CD14-positive monocyte (primary cell): ENCODE measurements around the gene SRPK1. TPM values are rescaled to one million over a fixed set of nuclear protein-coding genes. Genes with fewer than 3 reads are reported as not detected.

Experiments
- DNase-seq, 3 donors: peaks; one replicate each; pipeline ENCODE4 v3.0.0-alpha.2; 2011 to 2022
- H2AFZ ChIP-seq: 2 replicates; pipeline ENCODE4 v1.6.0; 2012; ENCODE audit warnings: mild to moderate bottlenecking, low read depth, low read length, inconsistent platforms; ENCODE audit not compliant: insufficient read depth, poor library complexity, severe bottlenecking
- H3K27ac ChIP-seq, 2 donors: 1 replicate in 1 of 2; 2 replicates in 1 of 2; pipeline ENCODE4 v1.5.1; 2012 to 2013; ENCODE audit warnings: low read length in 2 of 2, control low read depth in 1 of 2, inconsistent platforms in 1 of 2, low read depth in 1 of 2, mild to moderate bottlenecking in 1 of 2
- H3K27me3 ChIP-seq, 2 donors: one replicate each; pipeline versions ENCODE4 v1.6.0 to v1.6.1; 2011 to 2013; ENCODE audit warnings: low read length in 2 of 2; ENCODE audit not compliant: control insufficient read depth in 2 of 2, insufficient read depth in 2 of 2
- H3K36me3 ChIP-seq, 2 donors: replicated peaks in 1 of 2; 1 replicate in 1 of 2; 2 replicates in 1 of 2; pipeline versions ENCODE4 v1.5.1 to v1.6.1; 2012 to 2013; ENCODE audit warnings: low read length in 2 of 2, control low read depth in 1 of 2, inconsistent platforms in 1 of 2, mild to moderate bottlenecking in 1 of 2; ENCODE audit not compliant: insufficient read depth in 2 of 2, control insufficient read depth in 1 of 2
- H3K4me1 ChIP-seq, 2 donors: 1 replicate in 1 of 2; 2 replicates in 1 of 2; pipeline versions ENCODE4 v1.5.1 to v1.6.1; 2012 to 2013; ENCODE audit warnings: low read length in 2 of 2, control low read depth in 1 of 2, inconsistent platforms in 1 of 2, mild to moderate bottlenecking in 1 of 2, moderate library complexity in 1 of 2; ENCODE audit not compliant: insufficient read depth in 2 of 2, control insufficient read depth in 1 of 2
- H3K4me2 ChIP-seq: replicated peaks from 2 replicates; pipeline ENCODE3; 2012; ENCODE audit warnings: low read length, moderate library complexity, mild to moderate bottlenecking; ENCODE audit not compliant: poor library complexity, severe bottlenecking; ENCODE audit errors: extremely low read depth
- H3K4me3 ChIP-seq, 3 experiments: fragments of 200-600 bp in 1 of 3; sonication (generic) in 1 of 3; replicated peaks in 1 of 3; 1 replicate in 2 of 3; 2 replicates in 1 of 3; pipeline ENCODE4 v1.5.1; 2011 to 2013; ENCODE audit warnings: low read length in 3 of 3, mild to moderate bottlenecking in 3 of 3, control low read depth in 2 of 3, low read depth in 2 of 3, inconsistent platforms in 1 of 3, moderate library complexity in 1 of 3
- H3K79me2 ChIP-seq: 2 replicates; pipeline ENCODE4 v1.6.0; 2012; ENCODE audit warnings: mild to moderate bottlenecking, control low read depth, inconsistent platforms, low read length, moderate library complexity; ENCODE audit not compliant: insufficient read depth
- H3K9ac ChIP-seq: 2 replicates; pipeline ENCODE4 v1.6.0; 2017; ENCODE audit warnings: low read length, mild to moderate bottlenecking; ENCODE audit not compliant: insufficient read depth, poor library complexity, severe bottlenecking
- H3K9me3 ChIP-seq, 2 donors: replicated peaks in 1 of 2; 1 replicate in 1 of 2; 2 replicates in 1 of 2; pipeline versions ENCODE4 v1.5.1 to v1.6.1; 2012 to 2013; ENCODE audit warnings: low read length in 2 of 2, control low read depth in 1 of 2; ENCODE audit not compliant: control insufficient read depth in 1 of 2, insufficient read depth in 1 of 2
- H4K20me1 ChIP-seq: 2 replicates; pipeline ENCODE4 v1.6.0; 2012; ENCODE audit warnings: mild to moderate bottlenecking, low read length, control low read depth, moderate library complexity; ENCODE audit not compliant: insufficient read depth
- H3K27ac Mint-ChIP-seq, 7 donors: one replicate each; pipeline ENCODE4 v1.8.0; 2020; ENCODE audit warnings: mild to moderate bottlenecking in 7 of 7, mixed read lengths in 7 of 7, moderate library complexity in 6 of 7, inconsistent platforms in 2 of 7
- H3K27me3 Mint-ChIP-seq, 3 donors: one replicate each; pipeline ENCODE4 v1.8.0; 2021 to 2022; ENCODE audit warnings: low read depth in 3 of 3, mild to moderate bottlenecking in 3 of 3, mixed read lengths in 3 of 3, moderate library complexity in 3 of 3, inconsistent platforms in 1 of 3
- H3K36me3 Mint-ChIP-seq, 2 donors: one replicate each; pipeline ENCODE4 v1.8.0; 2020; ENCODE audit warnings: mixed read lengths in 2 of 2, inconsistent platforms in 1 of 2, mild to moderate bottlenecking in 1 of 2
- H3K4me1 Mint-ChIP-seq: one replicate; pipeline ENCODE4 v1.8.0; 2020; ENCODE audit warnings: mild to moderate bottlenecking, mixed read lengths
- H3K4me3 Mint-ChIP-seq, 2 donors: one replicate each; pipeline ENCODE4 v1.8.0; 2020; ENCODE audit warnings: mild to moderate bottlenecking in 2 of 2, mixed read lengths in 2 of 2, moderate library complexity in 1 of 2
- H3K9me3 Mint-ChIP-seq, 7 donors: one replicate each; pipeline ENCODE4 v1.8.0; 2020 to 2022; ENCODE audit warnings: mixed read lengths in 7 of 7, mild to moderate bottlenecking in 6 of 7, moderate library complexity in 6 of 7, inconsistent platforms in 2 of 7
- whole genome bisulfite sequencing: methylation state at CpG from one replicate; pipeline ENCODE4 v1.1.5; 2013; ENCODE audit warnings: missing lambda C conversion rate; ENCODE audit not compliant: insufficient coverage; 5-methylcytosine and 5-hydroxymethylcytosine counted together
- intact Hi-C, 2 donors: fragments of 100-400 bp; cut with micrococcal nuclease; formaldehyde crosslinking; loops; one replicate each; pipeline versions ENCODE4 v1.15.0 to v1.15.1; 2023
- polyA plus RNA-seq, 3 donors: library from polyadenylated mRNA; depleted of rRNA in 1 of 3; unstranded in 2 of 3; stranded (reverse) in 1 of 3; fragments of 300-500 nt in 2 of 3; fragments of >200 nt in 1 of 3; fragmentation: Illumina TruSeq in 2 of 3; gene quantifications; 1 replicate in 2 of 3; 2 replicates in 1 of 3; pipeline ENCODE4 v1.2.3, GENCODE V29; 2012 to 2021
- TF ChIP-seq, protein P1 (sequence below): fragments of 200-600 bp; IDR thresholded peaks from one replicate; pipeline ENCODE4 v1.8.0; 2022; ENCODE audit warnings: antibody characterized with exemption, mild to moderate bottlenecking

SRPK1 gene
- polyA plus RNA-seq, 3 donors: 7.2 to 24.8 (median 20.5) TPM

DNA sequence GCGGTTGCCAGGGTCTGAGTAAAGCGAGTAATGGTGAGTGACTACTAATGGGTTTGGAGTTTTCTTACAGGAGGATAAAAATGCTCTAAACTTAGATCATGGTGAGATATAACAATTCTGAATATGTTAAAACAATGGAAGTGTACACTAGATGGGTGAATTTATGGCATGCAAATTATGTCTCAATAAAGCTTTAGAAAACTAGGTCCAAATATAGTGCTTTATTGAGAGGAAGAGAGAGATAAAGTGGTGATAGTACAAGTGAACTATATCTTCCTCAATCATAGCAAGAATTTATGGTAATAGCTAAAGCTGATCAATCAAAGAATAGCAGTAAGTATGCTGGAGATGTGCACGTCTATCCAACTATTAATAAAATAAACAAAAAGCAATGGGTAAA is 23.9 kb downstream of the SRPK1 start:
- no peak for DNase-seq
- no peak overlapping the region for H2AFZ ChIP-seq
- Mint-ChIP-seq H3K27me3 (no peaks in the 10 kb centered on the region), H3K27ac (no peak overlapping the region), H3K36me3 (peaks cover 34 to 45% of the 10 kb centered on the region in 2 donors), H3K4me1 (peaks cover 4% of the 10 kb centered on the region), H3K9me3 (peaks cover 0 to 5% (median 0%) of the 10 kb centered on the region in 7 donors), H3K4me3 (no peak overlapping the region)
- H3K27me3 ChIP-seq: no peaks in the 10 kb centered on the region
- TF ChIP-seq, protein P1, sequence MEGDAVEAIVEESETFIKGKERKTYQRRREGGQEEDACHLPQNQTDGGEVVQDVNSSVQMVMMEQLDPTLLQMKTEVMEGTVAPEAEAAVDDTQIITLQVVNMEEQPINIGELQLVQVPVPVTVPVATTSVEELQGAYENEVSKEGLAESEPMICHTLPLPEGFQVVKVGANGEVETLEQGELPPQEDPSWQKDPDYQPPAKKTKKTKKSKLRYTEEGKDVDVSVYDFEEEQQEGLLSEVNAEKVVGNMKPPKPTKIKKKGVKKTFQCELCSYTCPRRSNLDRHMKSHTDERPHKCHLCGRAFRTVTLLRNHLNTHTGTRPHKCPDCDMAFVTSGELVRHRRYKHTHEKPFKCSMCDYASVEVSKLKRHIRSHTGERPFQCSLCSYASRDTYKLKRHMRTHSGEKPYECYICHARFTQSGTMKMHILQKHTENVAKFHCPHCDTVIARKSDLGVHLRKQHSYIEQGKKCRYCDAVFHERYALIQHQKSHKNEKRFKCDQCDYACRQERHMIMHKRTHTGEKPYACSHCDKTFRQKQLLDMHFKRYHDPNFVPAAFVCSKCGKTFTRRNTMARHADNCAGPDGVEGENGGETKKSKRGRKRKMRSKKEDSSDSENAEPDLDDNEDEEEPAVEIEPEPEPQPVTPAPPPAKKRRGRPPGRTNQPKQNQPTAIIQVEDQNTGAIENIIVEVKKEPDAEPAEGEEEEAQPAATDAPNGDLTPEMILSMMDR: no peak
- no peaks in the 10 kb centered on the region for H3K4me1 ChIP-seq
- no peak overlapping the region for H3K9ac ChIP-seq
- no peaks in the 10 kb centered on the region for H4K20me1 ChIP-seq
- H3K79me2 ChIP-seq: peaks cover 94% of the 10 kb centered on the region
- no peak overlapping the region for H3K27ac ChIP-seq
- WGBS: 100% methylated on average over 1 of the region's 3 CpGs
- no peak overlapping the region for H3K4me2 ChIP-seq
- intact Hi-C loops: no loop called here
- H3K36me3 ChIP-seq: peaks cover 8 to 53% of the 10 kb centered on the region in 2 donors
- no peaks in the 10 kb centered on the region for H3K9me3 ChIP-seq
- H3K4me3 ChIP-seq: no peak overlapping the region

DNA sequence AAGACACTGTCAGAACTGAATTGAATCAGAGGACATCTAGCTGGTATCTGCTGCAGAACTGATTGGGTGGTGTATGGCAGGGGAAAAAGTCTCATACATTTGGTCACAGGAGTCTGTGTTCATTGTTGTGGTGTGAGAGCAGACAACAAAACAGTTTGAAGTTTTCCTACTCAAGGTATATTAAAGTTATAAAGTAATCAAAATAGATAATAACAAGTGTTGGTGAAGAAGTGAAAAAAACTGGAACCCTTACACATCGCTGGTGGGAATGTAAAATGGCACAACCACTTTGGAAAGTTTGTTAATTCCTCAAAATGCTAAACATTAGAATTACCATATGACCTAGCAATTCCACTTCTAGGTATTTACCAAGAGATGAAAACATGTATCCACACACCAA is 24.7 kb downstream of the SRPK1 start:
- H3K27ac Mint-ChIP-seq: no peak overlapping the region

More for the DNA sequence above, 24.7 kb downstream of the SRPK1 start:
- H3K4me3 ChIP-seq: no peak overlapping the region
- Mint-ChIP-seq H3K27me3 (no peaks in the 10 kb centered on the region), H3K36me3 (peaks cover 34 to 45% of the 10 kb centered on the region in 2 donors), H3K4me1 (peaks cover 4% of the 10 kb centered on the region), H3K9me3 (peaks cover 0 to 5% (median 0%) of the 10 kb centered on the region in 7 donors), H3K4me3 (no peak overlapping the region)
- no peak for DNase-seq
- H3K9me3 ChIP-seq: no peaks in the 10 kb centered on the region
- intact Hi-C loops: no loop called here
- H3K27me3 ChIP-seq: no peaks in the 10 kb centered on the region
- H2AFZ ChIP-seq: no peak overlapping the region
- H4K20me1 ChIP-seq: no peaks in the 10 kb centered on the region
- H3K27ac ChIP-seq: no peak overlapping the region
- no peak overlapping the region for H3K4me2 ChIP-seq
- no peak overlapping the region for H3K9ac ChIP-seq
- no CpG with 5 or more reads among the region's 1 CpG for WGBS
- H3K79me2 ChIP-seq: peaks cover 91% of the 10 kb centered on the region
- H3K36me3 ChIP-seq: peaks cover 8 to 46% of the 10 kb centered on the region in 2 donors
- H3K4me1 ChIP-seq: no peaks in the 10 kb centered on the region
- TF ChIP-seq, protein P1: no peak
